Amniotic epithelial cell (primary cell): ENCODE measurements around the gene AK2.
A peak's percentile ranks its signal among the peaks of the same experiment; 100 is the strongest.
"Not testable (repeated sequence)": the region's sequence is repeated elsewhere in the genome, so short reads cannot be mapped to it uniquely, and the experiment has no call there.

ENCODE experiments used
- DNase-seq: peaks from one replicate; pipeline ENCODE4 v3.0.0-alpha.2; 2010; ENCODE audit warnings: low read depth

AK2 gene

GRCh38 chr1:33036526-33037503 lies at the start of gene AK2:
TSS of gene AK2 (minus strand) at chr1:33036883. CDS start at chr1:33036828, 55 bp downstream.
- DNase-seq = peak; percentile 96

GRCh38 chr1:33086384-33086850 lies 49.7 kb upstream of the AK2 start:
- peak; percentile 76 for DNase-seq

GRCh38 chr1:33085332-33085731 lies 48.6 kb upstream of the AK2 start:
- DNase-seq = no peak

- peak; percentile 46 for DNase-seq
Observed at GRCh38 chr1:33082575-33083108, 46.0 kb upstream of the AK2 start.

GRCh38 chr1:33081554-33082305 lies 45.0 kb upstream of the AK2 start:
- no peak for DNase-seq

- peak; percentile 89 for DNase-seq
Observed at GRCh38 chr1:33080885-33081553, 44.3 kb upstream of the AK2 start, which contains the start of gene AZIN2. TSS of gene AZIN2 (plus strand) at chr1:33081153. CDS start at chr1:33082250, 1,097 bp downstream.

- no peak for DNase-seq
Observed at GRCh38 chr1:33080373-33080772, 43.7 kb upstream of the AK2 start.

- no peak for DNase-seq
Observed at GRCh38 chr1:33078030-33078591, 41.4 kb upstream of the AK2 start.

GRCh38 chr1:33074193-33074945 lies 37.7 kb upstream of the AK2 start:
- DNase-seq = no peak

GRCh38 chr1:33072707-33073106 lies 36.0 kb upstream of the AK2 start:
- no peak for DNase-seq

- no peak for DNase-seq
Observed at GRCh38 chr1:33070628-33071027, 33.9 kb upstream of the AK2 start.

- not testable (repeated sequence) for DNase-seq
Observed at GRCh38 chr1:33068108-33068507, 31.4 kb upstream of the AK2 start.

- DNase-seq = not testable (repeated sequence)
Observed at GRCh38 chr1:33066477-33066876, 29.8 kb upstream of the AK2 start.

- no peak for DNase-seq
Observed at GRCh38 chr1:33065301-33065700, 28.6 kb upstream of the AK2 start.

GRCh38 chr1:33064284-33064683 lies 27.6 kb upstream of the AK2 start:
- DNase-seq = not testable (repeated sequence)

- no peak for DNase-seq
Observed at GRCh38 chr1:33061834-33062233, 25.2 kb upstream of the AK2 start.

GRCh38 chr1:33060579-33061083 lies 23.9 kb upstream of the AK2 start:
- peak; percentile 69 for DNase-seq

GRCh38 chr1:33057095-33057494 lies 20.4 kb upstream of the AK2 start:
- DNase-seq = no peak

GRCh38 chr1:33056426-33056825 lies 19.7 kb upstream of the AK2 start:
- no peak for DNase-seq

- peak; percentile 89 for DNase-seq
Observed at GRCh38 chr1:33055210-33056008, 18.7 kb upstream of the AK2 start.
